Activated gamma-delta T cell treated with anti-CD3 and anti-CD28 coated beads, Interleukin-2, amount 50 U/mL, for 16 hours (primary cell): ENCODE measurements around the gene ELMO1.

Source experiments
- DNase-seq: peaks from one replicate; pipeline ENCODE4 v3.0.0-alpha.2; 2020; ENCODE audit warnings: low read depth

ELMO1 gene

GRCh38 chr7:36871355-36871738 is 577.3 kb downstream of the ELMO1 start:
- no peak for DNase-seq

DNA sequence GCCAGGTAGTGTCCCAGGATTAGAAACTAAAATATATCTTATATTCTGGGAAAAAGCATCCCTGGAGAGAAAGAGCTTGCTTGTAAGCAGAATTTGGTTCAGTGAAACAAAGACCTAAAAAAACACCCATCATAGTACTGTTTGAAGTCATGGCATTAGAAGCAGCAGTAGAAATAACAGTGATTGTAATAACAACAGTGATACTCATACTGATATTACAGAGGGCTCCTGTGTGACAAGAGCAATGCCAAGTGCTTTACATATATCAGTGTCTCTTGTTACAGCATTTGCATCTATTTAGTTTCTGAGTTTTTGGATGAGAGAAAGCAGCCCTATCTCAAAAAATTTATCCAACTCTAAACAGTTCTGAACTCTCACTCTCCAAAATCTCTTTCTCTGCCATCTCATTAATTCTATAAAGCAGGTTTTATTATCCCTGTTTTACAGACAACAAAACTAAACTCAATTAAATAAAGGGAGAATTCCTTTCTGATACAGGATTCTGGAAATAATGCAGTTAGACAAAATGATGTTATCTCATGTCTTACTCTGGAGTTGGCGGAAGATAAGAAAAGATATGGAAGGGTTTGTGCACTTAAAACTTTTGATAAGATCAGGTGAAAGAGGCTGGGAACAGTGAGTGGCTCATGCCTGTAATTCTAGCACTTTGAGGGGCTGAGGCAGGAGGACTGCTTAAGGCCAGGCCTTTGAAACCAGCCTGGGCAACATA is 577.9 kb downstream of the ELMO1 start:
- DNase-seq: no peak

GRCh38 chr7:36868727-36869411 is 579.8 kb downstream of the ELMO1 start:
- no peak for DNase-seq

DNA sequence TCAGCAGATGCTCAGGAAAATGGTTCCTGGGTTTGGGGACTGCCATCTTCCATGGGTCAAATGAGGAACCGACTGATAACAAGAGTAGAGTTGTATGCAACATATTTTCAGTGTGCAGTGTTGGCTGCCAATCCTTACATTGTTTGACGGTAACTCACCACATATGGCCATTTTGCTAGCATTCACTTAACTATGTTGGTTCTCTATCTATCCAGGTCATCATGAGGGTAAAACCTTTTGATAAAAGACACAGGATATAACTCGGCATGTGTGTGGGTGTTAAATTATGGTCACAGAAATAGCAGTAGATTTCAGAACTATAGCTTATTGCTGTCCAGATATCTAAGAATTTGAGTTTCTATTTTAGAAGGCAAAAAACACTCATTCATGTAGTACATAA is 583.6 kb downstream of the ELMO1 start:
- DNase-seq: no peak

DNA sequence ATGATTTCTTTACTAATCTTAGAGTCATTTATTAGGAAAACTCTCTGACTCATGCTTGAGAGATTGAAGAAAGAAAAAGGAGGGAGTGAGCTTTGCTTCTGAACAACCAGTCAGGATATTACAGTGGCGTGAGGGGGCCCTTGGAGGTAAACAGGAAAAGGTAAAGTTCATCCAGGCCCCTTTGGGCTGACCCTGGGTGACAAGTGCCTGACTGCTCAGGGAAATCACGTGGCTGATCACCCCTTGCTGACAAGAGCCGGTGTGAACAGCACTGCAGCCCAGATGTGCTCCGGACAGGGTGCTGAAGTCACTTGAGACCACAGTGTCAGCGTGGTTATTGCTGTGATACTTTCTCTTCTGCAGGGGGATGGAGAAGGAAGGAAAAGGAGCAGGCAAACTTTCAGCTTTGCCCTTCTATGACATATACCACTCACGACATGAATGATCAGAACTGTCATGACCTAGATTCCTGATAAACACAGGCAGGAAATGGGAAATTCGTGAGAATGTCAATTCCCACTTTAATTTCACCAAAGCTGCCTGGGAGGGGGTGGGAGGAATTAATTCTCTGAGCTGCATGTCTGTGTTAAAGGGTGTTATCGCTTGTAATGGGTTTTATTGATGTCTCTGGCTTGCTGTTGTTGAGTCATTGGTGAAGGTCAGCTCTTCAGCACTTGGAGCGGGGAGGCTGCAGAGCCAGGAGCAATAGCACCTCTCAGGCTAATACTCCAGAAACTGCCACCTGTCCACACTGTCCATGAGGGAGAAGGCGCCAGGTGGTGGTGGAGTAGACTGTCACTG is 584.6 kb downstream of the ELMO1 start:
- peak; percentile 5 for DNase-seq

DNA sequence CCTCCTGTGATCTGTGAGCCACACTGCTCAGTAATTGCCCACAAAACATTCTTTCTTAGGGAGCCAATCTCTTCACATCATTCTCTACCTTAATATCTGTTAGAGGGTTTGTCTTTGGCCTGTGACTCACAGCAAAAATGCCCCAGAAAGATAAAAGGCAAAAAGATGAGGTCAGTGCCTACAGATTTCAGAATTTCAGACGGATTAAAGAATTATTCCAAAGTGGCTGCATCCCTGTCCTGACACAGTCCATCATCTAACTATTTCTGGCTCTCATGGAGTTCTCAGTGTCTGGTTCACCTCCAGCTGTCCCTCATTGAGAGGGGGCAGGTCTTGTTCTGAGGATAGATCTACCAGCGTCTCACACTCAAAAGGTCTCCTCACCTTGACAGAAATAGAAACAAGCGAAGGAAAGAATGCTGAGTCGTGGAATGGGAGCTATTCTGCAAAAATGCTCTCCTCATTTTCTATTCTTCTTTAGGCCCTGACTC is 585.8 kb downstream of the ELMO1 start:
- no peak for DNase-seq

- DNase-seq: no peak
Measured at GRCh38 chr7:36861656-36862055, 587.0 kb downstream of the ELMO1 start.

- DNase-seq: no peak
Measured at GRCh38 chr7:36860681-36861080, 588.0 kb downstream of the ELMO1 start.

DNA sequence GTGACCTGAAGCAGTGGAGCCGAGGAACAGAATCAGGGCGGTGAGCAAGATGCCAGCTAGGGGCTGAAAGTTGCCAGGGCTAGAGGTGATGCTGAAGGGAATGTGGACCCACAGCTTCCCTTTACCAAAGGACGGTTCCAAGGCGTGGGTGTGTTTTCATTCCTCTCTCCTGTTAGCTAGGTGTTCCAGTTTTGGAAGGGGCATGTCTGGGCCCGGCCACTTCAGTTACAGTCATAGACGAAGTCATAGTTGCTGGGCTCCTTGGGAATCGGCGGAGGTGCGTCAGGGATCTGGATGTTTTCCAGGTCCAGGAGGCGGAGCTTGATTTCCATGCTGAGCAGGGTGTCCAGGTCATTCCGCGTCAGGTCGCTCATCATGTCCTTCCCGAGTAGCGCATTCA is 593.3 kb downstream of the ELMO1 start:
- DNase-seq: no peak

- no peak for DNase-seq
Measured at GRCh38 chr7:36854652-36855051, 594.0 kb downstream of the ELMO1 start.

GRCh38 chr7:36852931-36853330 is 595.7 kb downstream of the ELMO1 start:
- DNase-seq: no peak

DNA sequence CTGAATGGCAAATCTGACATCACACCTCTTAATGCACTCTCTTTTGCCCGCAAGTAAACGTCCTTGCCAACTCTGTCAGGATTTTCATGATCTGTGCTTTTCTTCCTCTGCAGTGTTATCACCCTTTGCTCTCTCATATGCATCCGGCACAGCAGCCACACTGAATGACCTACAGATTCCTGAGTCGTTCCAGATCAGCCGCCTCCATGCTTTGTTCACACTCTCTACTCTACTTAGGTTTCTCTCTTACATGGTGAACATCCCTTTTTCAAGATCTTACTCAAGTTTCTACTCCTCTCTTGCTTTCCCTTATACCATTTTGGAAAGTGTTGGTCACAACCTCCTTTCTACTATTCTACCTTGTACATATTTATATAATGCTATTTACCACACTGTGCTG is 596.6 kb downstream of the ELMO1 start:
- no peak for DNase-seq

DNA sequence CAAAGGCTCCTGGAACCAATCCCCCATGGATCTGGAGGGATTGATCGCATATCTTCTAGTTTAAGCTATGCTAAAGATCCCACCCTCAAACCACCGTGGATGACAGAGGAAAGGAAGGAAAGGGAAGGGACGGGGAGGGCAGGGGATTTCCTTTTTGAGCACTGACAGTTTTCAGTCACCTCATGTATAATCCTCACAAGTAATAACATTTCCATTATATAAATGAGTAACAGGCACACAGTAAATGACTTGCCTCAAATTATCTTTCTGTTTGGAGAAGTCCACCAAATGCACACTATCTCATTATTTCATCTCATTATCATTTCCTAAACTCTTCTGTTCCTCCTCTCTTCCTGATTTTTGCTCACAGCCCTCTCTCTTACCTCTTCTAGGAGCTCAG is 597.3 kb downstream of the ELMO1 start:
- no peak for DNase-seq

DNA sequence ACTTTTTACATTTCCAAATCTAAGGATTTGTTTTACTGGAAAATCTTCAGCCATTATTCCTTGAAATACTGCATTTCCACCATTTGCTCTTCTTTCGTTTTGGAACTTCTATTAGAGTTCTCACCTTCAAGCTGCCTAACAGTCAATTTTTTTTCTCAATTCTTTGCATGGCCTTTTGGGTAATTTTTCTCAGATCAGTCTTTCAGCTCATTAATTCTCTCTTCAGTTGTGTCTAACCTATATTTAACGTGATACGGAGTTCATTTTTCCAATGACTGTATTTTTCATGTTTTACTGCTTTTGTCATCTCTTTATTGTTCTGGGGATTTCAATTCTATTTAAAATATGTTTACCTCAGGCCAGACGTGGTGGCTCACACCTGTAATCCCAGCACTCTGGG is 600.7 kb downstream of the ELMO1 start:
- no peak for DNase-seq

DNA sequence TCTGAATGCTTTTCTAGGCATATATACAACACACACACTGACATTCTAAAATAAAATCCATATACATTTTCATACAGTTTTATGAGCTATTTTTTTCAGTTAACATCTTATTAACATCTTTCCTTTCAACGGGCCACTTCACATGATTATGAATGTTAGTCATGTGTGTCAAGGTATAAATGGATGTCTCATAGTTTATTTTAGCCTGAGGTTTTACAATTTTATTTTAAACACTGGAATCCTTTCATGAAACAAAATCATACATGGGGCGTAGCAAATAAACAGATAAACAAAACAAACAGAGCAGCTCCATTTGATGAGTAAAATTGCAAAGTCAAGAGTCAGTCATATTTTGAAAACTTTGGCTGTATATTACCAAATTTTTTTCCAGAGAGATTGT is 604.3 kb downstream of the ELMO1 start:
- no peak for DNase-seq

- no peak for DNase-seq
Measured at GRCh38 chr7:36840904-36841303, 607.8 kb downstream of the ELMO1 start.

GRCh38 chr7:36838616-36839225 is 609.9 kb downstream of the ELMO1 start:
- no peak for DNase-seq

- DNase-seq: no peak
Measured at GRCh38 chr7:36831049-36831448, 617.6 kb downstream of the ELMO1 start.

- no peak for DNase-seq
Measured at GRCh38 chr7:36827726-36828703, 620.6 kb downstream of the ELMO1 start.

DNA sequence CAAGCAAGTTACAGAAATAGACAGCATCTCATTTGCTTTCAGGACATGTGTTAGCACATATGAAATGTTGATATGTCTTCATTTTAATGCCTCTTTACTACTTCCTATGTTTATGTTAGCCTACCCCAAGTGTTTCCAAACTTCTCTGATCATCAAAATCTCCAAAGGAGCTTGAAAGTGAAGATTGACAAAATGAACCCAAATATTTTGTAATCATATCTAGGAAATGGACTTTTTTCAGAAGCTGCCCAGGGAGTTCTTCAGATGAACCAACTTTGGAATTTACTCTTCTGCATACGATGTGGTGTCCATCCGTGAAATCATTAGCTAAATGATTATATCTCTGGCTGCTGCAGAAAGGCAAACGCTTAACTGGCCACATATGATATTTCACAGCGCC is 623.2 kb downstream of the ELMO1 start:
- DNase-seq: no peak

DNA sequence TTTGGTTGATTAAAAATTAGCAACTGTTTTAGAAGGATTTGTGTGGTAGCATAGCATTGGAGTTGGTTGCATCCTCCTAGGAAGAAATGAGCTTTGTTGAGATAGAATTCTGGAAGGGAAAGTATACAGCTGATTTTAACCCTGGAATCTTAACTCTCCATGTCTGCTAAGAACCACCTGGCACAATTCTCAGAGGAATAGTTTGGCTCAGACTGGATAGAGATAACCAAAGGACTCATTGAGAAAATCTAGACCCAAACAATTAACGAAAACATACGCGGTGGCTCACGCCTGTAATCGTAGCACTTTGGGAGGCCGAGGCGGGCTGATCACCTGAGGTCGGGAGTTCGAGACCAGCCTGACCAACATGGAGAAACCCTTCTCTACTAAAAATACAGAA is 625.3 kb downstream of the ELMO1 start:
- DNase-seq: no peak
